GM19099 (cell line): ENCODE results near the gene SPIB.

Source experiments
- POLR2A ChIP-seq: IDR thresholded peaks from 3 replicates; pipeline ENCODE4 v1.6.1; 2011; ENCODE audit warnings: low read depth; ENCODE audit not compliant: insufficient read length; ENCODE audit errors: extremely low read depth

The SPIB gene

GRCh38 chr19:50479761-50480251 is 61.1 kb downstream of the SPIB start:
- no peak for TF ChIP-seq POLR2A

GRCh38 chr19:50480281-50481111 is 61.8 kb downstream of the SPIB start:
- TF ChIP-seq POLR2A, result no peak
